Measurements from ENCODE around the gene GORASP2.

Gene GORASP2

DNA sequence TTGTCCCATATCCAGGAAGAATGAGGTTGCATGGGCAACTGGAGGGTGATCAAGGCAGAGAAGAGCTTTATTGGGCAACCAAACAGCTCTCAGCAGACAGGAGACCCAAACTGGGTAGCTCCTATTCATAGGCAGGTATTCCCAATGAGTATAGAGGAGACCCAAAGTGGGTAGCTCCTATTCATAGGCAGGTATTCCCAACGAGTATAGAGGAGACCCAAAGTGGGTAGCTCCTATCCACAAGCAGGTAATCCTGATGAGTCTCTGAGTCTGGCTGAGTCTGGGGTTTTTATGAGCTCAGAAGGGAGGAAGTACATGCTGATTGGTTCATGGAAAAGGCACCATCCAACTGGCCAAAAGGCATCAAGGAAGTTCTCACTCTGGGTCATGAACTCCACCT is 5.3 kb upstream of the GORASP2 start:
- DNase-seq (ENCODE audit: low read depth), result no peak
- TF ChIP-seq CTCF (IDR thresholded peaks at IDR 0.05; ENCODE audit: low read length, missing control alignments), result no peak
- no peak overlapping the region for H3K4me3 ChIP-seq (replicated peaks; ENCODE audit: low read depth, low read length)

DNA sequence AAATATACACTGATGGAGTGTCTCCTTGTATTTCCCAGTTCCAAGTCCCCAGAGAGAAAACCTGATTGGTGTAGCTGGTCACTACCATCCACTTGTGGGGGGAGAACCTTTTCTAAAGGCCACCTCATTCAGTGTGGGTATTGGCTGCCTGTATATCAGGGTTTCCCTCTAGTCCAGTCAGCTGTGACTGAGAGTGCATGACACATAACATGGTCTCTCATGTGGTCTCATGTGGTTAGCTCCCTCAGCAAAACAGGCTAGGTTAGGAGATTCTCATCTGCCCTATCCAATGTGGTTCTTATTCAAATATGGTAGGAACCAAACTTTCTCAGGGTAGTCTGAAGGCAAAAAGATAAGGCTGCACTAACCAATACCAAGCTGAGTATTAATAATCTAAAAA is 4.1 kb upstream of the GORASP2 start:
- no peak overlapping the region for H3K4me3 ChIP-seq (replicated peaks; ENCODE audit: low read depth, low read length)
- no peak for TF ChIP-seq CTCF (IDR thresholded peaks at IDR 0.05; ENCODE audit: low read length, missing control alignments)
- DNase-seq (ENCODE audit: low read depth), result no peak

DNA sequence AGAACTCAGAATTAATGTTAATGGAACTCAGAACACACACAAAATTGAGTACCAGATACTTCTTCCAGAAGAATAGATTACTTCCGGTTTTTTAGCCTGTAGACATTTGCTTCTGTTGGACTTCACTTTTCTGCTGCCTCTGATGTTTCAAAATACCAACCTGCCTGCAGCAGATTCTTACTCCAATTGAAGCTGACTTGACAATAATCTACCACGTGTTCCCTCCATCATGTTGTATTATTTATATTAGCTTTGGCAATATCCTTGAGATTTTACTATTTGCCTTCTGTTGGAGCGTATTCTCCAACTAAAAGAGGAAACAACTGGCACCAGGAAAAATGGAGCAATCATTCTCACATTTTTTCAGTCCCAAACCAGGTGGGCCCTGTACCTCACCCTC is 3.1 kb upstream of the GORASP2 start:
- TF ChIP-seq CTCF (IDR thresholded peaks at IDR 0.05; ENCODE audit: low read length, missing control alignments), result no peak
- no peak overlapping the region for H3K4me3 ChIP-seq (replicated peaks; ENCODE audit: low read depth, low read length)
- DNase-seq (ENCODE audit: low read depth), result no peak

- H3K4me3 ChIP-seq (replicated peaks; ENCODE audit: low read depth, low read length), result no peak overlapping the region
- no peak for TF ChIP-seq CTCF (IDR thresholded peaks at IDR 0.05; ENCODE audit: low read length, missing control alignments)
- DNase-seq (ENCODE audit: low read depth), result no peak
These were observed 2.2 kb upstream of the GORASP2 start for GRCh38 chr2:170926743-170927297.

DNA sequence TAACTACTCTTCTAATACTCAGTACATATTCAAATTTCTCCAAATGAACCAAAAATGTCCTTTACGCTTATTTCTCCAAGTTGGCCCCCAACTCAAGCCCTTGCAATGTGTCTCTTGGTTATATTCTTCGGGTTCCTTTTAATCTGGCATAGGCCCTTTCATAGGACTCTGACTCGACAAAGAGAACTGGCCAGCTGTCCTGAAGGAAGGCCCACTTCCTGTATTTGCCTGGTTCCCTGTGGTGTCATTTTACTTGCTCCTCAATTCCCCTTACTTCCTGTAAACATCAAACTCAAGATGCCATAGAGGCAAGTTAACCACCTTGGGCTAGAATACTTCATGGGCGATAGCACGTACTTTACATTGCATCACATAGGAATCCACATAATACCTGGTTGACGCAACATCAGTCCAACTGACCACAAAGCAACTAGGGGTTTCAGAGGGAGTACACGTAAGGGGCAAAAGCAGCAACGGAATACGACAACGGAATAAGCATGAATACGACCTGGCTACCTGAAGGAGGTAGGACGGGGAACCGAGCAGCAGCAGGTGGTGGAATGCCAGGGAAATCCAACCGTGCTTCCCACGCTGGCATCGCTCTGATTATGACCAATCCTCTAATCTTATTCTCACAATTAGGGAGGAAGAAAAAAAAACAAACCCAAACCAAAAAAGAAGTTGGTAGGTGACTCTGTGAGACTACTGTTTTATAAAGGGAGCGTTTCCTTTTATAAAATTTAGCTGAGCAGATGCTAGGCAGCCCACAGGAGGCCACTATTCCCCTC is 823 bp upstream of the GORASP2 start:
- H3K4me3 ChIP-seq (replicated peaks; ENCODE audit: low read depth, low read length), result peak overlapping the region; percentile 55
- TF ChIP-seq CTCF (IDR thresholded peaks at IDR 0.05; ENCODE audit: low read length, missing control alignments), result no peak
- DNase-seq (ENCODE audit: low read depth), result no peak

DNA sequence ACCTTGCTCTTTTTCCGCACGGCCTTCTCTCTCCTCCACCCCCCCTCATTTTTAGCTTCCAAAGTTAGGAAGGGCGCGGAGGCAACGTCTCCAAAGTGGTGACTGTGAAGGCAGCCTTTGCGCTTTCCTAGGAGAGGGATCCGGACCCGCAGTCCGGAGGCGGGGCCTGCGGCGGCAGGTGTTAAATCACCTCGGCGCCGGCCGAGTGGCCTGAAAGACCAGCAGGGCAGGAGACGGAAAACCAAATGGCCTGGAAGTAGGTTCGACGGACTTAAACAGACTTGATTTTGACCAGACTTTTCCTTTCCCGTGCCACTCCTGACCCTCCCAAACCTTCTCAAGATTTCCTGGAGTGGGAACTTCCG is 615 bp downstream of the GORASP2 start:
- no peak for TF ChIP-seq CTCF (IDR thresholded peaks at IDR 0.05; ENCODE audit: low read length, missing control alignments)
- peak overlapping the region; percentile 79 for H3K4me3 ChIP-seq (replicated peaks; ENCODE audit: low read depth, low read length)
- peak; percentile 29 for DNase-seq (ENCODE audit: low read depth)
